Stimulated activated CD4-positive, alpha-beta T cell treated with anti-CD3 and anti-CD28 coated beads, Interleukin-12 subunit alpha, Interleukin-12 subunit beta, amount 100 ng/mL, for 4 hours (primary cell): Measurements from ENCODE around the gene FAM72C.
"Not testable (repeated sequence)": the region's sequence is repeated elsewhere in the genome, so short reads cannot be mapped to it uniquely, and the experiment has no call there.

Experiments
- DNase-seq: peaks from one replicate; pipeline ENCODE4 v3.0.0-alpha.2; 2020

FAM72C gene

GRCh38 chr1:143984721-143985473 is 13.1 kb upstream of the FAM72C start:
- DNase-seq = not testable (repeated sequence)

- DNase-seq = not testable (repeated sequence)
Measured at GRCh38 chr1:143974416-143974815, 2.6 kb upstream of the FAM72C start.

GRCh38 chr1:143973876-143974414 is 2.2 kb upstream of the FAM72C start:
- not testable (repeated sequence) for DNase-seq

GRCh38 chr1:143972753-143973326 is 1.1 kb upstream of the FAM72C start:
- DNase-seq = not testable (repeated sequence)

- DNase-seq = not testable (repeated sequence)
Measured at GRCh38 chr1:143965860-143966259, 5.9 kb downstream of the FAM72C start.

- DNase-seq = not testable (repeated sequence)
Measured at GRCh38 chr1:143964294-143964693, 7.5 kb downstream of the FAM72C start.

GRCh38 chr1:143955930-143956329 is 15.9 kb downstream of the FAM72C start:
- not testable (repeated sequence) for DNase-seq

GRCh38 chr1:143952913-143953312 is 18.9 kb downstream of the FAM72C start:
- not testable (repeated sequence) for DNase-seq

GRCh38 chr1:143951485-143952391 is 20.0 kb downstream of the FAM72C start:
- not testable (repeated sequence) for DNase-seq

- DNase-seq = not testable (repeated sequence)
Measured at GRCh38 chr1:143947749-143948148, 24.0 kb downstream of the FAM72C start.

GRCh38 chr1:143945253-143945652 is 26.5 kb downstream of the FAM72C start:
- DNase-seq = not testable (repeated sequence)

GRCh38 chr1:143944576-143945240 is 27.1 kb downstream of the FAM72C start:
- not testable (repeated sequence) for DNase-seq

- DNase-seq = not testable (repeated sequence)
Measured at GRCh38 chr1:143943319-143943978, 28.3 kb downstream of the FAM72C start.

- not testable (repeated sequence) for DNase-seq
Measured at GRCh38 chr1:143942238-143942860, 29.4 kb downstream of the FAM72C start.

- DNase-seq = not testable (repeated sequence)
Measured at GRCh38 chr1:143939666-143940065, 32.1 kb downstream of the FAM72C start.

GRCh38 chr1:143938922-143939321 is 32.9 kb downstream of the FAM72C start:
- not testable (repeated sequence) for DNase-seq

GRCh38 chr1:143936457-143937115 is 35.2 kb downstream of the FAM72C start:
- peak; percentile 11 for DNase-seq

GRCh38 chr1:143919127-143919526 is 52.7 kb downstream of the FAM72C start:
- DNase-seq = not testable (repeated sequence)

- DNase-seq = not testable (repeated sequence)
Measured at GRCh38 chr1:143918552-143918951, 53.2 kb downstream of the FAM72C start.

- DNase-seq = not testable (repeated sequence)
Measured at GRCh38 chr1:143913705-143914104, 58.1 kb downstream of the FAM72C start.
